ENCODE measurements around the gene UBE2O. TPM values are rescaled to one million over a fixed set of nuclear protein-coding genes. Genes with fewer than 3 reads are reported as not detected.
A peak's percentile ranks its signal among the peaks of the same experiment; 100 is the strongest.

Gene UBE2O
- total RNA-seq, 1 donor from 2014 or later = 35.7 TPM

- TF ChIP-seq CTCF (IDR thresholded peaks at IDR 0.05; ENCODE audit: borderline replicate concordance) = no peak
- intact Hi-C loops (cut with micrococcal nuclease) = no loop called here
- H3K4me3 ChIP-seq = no peak overlapping the region
- peaks cover 58% of the 10 kb centered on the region for H3K4me1 ChIP-seq
- DNase-seq = no peak
- no peak overlapping the region for H3K27ac ChIP-seq (replicated peaks)
- no peaks in the 10 kb centered on the region for H3K27me3 ChIP-seq (ENCODE audit: low read depth)
- peaks cover 18% of the 10 kb centered on the region for H3K36me3 ChIP-seq
- no peaks in the 10 kb centered on the region for H3K9me3 ChIP-seq (replicated peaks)
Observed at GRCh38 chr17:76386966-76387765, 65.8 kb downstream of the UBE2O start.

- peak overlapping the region; percentile 75 for H3K4me3 ChIP-seq
- DNase-seq = peak; percentile 81
- peaks cover 7% of the 10 kb centered on the region for H3K36me3 ChIP-seq
- H3K27me3 ChIP-seq (ENCODE audit: low read depth) = no peaks in the 10 kb centered on the region
- peak overlapping the region; percentile 89 for H3K27ac ChIP-seq (replicated peaks)
- H3K4me1 ChIP-seq = peaks cover 59% of the 10 kb centered on the region
- no peaks in the 10 kb centered on the region for H3K9me3 ChIP-seq (replicated peaks)
- TF ChIP-seq CTCF (IDR thresholded peaks at IDR 0.05; ENCODE audit: borderline replicate concordance) = peak; percentile 89
- intact Hi-C loops (cut with micrococcal nuclease) = no loop called here
Observed at GRCh38 chr17:76385892-76386786, 66.8 kb downstream of the UBE2O start.

GRCh38 chr17:76384987-76385891 is 67.7 kb downstream of the UBE2O start:
- Histone ChIP-seq H3K36me3 (no peaks in the 10 kb centered on the region), H3K4me3 (peak overlapping the region; percentile 75), H3K4me1 (peaks cover 59% of the 10 kb centered on the region), H3K9me3 (replicated peaks) (no peaks in the 10 kb centered on the region), H3K27me3 (ENCODE audit: low read depth) (no peaks in the 10 kb centered on the region), H3K27ac (replicated peaks) (peak overlapping the region; percentile 89)
- DNase-seq = peak; percentile 41
- intact Hi-C loops (cut with micrococcal nuclease) = no loop called here
- no peak for TF ChIP-seq CTCF (IDR thresholded peaks at IDR 0.05; ENCODE audit: borderline replicate concordance)

- intact Hi-C loops (cut with micrococcal nuclease) = no loop called here
- peak; percentile 78 for DNase-seq
- Histone ChIP-seq H3K36me3 (no peaks in the 10 kb centered on the region), H3K27me3 (ENCODE audit: low read depth) (no peaks in the 10 kb centered on the region), H3K9me3 (replicated peaks) (no peaks in the 10 kb centered on the region), H3K4me3 (peak within 1 kb of the TSS; percentile 75), H3K27ac (replicated peaks) (peak within 1 kb of the TSS; percentile 89), H3K4me1 (peaks cover 50% of the 10 kb centered on the region)
- no peak for TF ChIP-seq CTCF (IDR thresholded peaks at IDR 0.05; ENCODE audit: borderline replicate concordance)
Observed at GRCh38 chr17:76384222-76384986, 68.5 kb downstream of the UBE2O start, which contains the start of gene SPHK1. SPHK1 (plus strand) TSS chr17:76384609; CDS start chr17:76385645, 1,036 bp downstream.

Measured in left ventricle myocardium inferior (tissue), 1 donor.